SU-DHL-6 (cell line): Measurements from ENCODE around the gene EFCAB6.

ENCODE experiments used
- CTCF ChIP-seq: fragments of 200-600 bp; sonication (generic); IDR thresholded peaks from one replicate; pipeline ENCODE4 v1.5.1; 2017; ENCODE audit warnings: antibody characterized with exemption, mild to moderate bottlenecking, low read length, moderate library complexity; ENCODE audit not compliant: insufficient read depth, poor library complexity, severe bottlenecking
- EZH2phosphoT487 ChIP-seq: fragments of 200-600 bp; sonication (generic), shearing (Covaris generic); conservative IDR thresholded peaks from 2 replicates; pipeline ENCODE4 v1.6.1; 2018; ENCODE audit warnings: mild to moderate bottlenecking, antibody characterized with exemption, low read length, moderate library complexity, mixed read lengths

- TF ChIP-seq EZH2phosphoT487: no peak
- TF ChIP-seq CTCF: no peak
These were observed at the start of gene EFCAB6 for GRCh38 chr22:43812149-43812842.
